ENCODE data around the gene TENT5C.

DNA sequence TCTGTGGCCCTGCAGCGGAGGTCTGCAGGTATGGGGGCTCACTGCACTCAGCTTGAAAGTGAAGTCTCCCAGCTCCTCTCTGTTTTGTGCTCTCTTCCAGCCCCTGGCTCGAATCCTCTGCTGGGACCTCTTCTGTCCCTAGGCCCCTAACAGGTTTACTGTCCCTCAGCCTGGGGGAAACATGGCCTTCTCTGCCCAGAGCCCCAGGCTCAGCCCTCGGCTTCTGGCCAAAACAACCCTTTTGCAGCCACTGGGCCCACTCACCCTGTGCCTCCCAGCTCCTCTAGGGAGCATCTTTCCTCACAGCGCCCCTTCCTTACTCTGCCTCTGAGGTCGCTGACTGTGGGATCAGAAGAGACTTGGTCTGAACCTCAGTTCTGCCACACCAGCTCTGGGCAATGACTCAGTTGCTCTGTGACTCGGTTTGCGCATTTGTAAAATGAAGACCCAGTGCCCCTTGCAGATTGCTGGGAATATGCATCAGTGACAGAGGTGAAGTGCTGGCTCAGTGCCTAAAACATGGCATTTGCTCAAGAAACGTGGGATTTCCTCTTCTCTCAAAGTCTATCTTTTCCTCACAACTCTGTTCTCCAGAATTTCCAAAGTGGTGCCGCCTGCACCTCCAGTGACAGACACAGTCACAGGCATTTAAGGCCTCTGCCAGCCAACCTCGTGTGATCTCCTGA is 26.5 kb upstream of the TENT5C start:
- TF ChIP-seq, protein P1, sequence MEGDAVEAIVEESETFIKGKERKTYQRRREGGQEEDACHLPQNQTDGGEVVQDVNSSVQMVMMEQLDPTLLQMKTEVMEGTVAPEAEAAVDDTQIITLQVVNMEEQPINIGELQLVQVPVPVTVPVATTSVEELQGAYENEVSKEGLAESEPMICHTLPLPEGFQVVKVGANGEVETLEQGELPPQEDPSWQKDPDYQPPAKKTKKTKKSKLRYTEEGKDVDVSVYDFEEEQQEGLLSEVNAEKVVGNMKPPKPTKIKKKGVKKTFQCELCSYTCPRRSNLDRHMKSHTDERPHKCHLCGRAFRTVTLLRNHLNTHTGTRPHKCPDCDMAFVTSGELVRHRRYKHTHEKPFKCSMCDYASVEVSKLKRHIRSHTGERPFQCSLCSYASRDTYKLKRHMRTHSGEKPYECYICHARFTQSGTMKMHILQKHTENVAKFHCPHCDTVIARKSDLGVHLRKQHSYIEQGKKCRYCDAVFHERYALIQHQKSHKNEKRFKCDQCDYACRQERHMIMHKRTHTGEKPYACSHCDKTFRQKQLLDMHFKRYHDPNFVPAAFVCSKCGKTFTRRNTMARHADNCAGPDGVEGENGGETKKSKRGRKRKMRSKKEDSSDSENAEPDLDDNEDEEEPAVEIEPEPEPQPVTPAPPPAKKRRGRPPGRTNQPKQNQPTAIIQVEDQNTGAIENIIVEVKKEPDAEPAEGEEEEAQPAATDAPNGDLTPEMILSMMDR (optimal IDR thresholded peaks at IDR 0.05 in 1 of 3, IDR thresholded peaks at IDR 0.05 in 1 of 3, conservative IDR thresholded peaks at IDR 0.05 in 1 of 3; ENCODE audit: extremely low read depth in 1 of 3, insufficient read depth in 2 of 3, low read length in 3 of 3) = no peak
- no peak for TF ChIP-seq EZH2 (IDR thresholded peaks at IDR 0.05; ENCODE audit: low read length)
